Small intestine (tissue), 7 donors: ENCODE data around the gene BTBD6. TPM values are rescaled to one million over a fixed set of nuclear protein-coding genes. Genes with fewer than 3 reads are reported as not detected.
"Not testable (repeated sequence)": the region's sequence is repeated elsewhere in the genome, so short reads cannot be mapped to it uniquely, and the experiment has no call there.

Source experiments
- DNase-seq, 2 donors: peaks; one replicate each; pipeline versions ENCODE4 v3.0.0 to v3.0.0-alpha.2; 2013
- FAIRE-seq: peaks from 2 replicates; lab custom pipeline; 2012; peaks lifted over from hg19 to GRCh38; lab: Jason Lieb, UNC
- H3K27ac ChIP-seq, 3 donors: one replicate each; pipeline ENCODE4 v1.5.1; 2013; ENCODE audit warnings: low read length in 2 of 3, mild to moderate bottlenecking in 2 of 3, control low read depth in 1 of 3, inconsistent platforms in 1 of 3, low read depth in 1 of 3, moderate library complexity in 1 of 3
- H3K27me3 ChIP-seq, 3 donors: one replicate each; pipeline ENCODE4 v1.6.1; 2013; ENCODE audit warnings: low read length in 3 of 3, inconsistent platforms in 1 of 3; ENCODE audit not compliant: control insufficient read depth in 3 of 3, insufficient read depth in 3 of 3
- H3K36me3 ChIP-seq, 3 donors: one replicate each; pipeline ENCODE4 v1.6.1; 2013; ENCODE audit warnings: low read length in 3 of 3, inconsistent platforms in 1 of 3, low read depth in 1 of 3, mild to moderate bottlenecking in 1 of 3, moderate library complexity in 1 of 3; ENCODE audit not compliant: control insufficient read depth in 3 of 3, insufficient read depth in 2 of 3
- H3K4me1 ChIP-seq, 3 donors: one replicate each; pipeline ENCODE4 v1.6.1; 2013; ENCODE audit warnings: low read length in 2 of 3, inconsistent platforms in 1 of 3, low read depth in 1 of 3, mild to moderate bottlenecking in 1 of 3, moderate library complexity in 1 of 3; ENCODE audit not compliant: control insufficient read depth in 3 of 3, insufficient read depth in 2 of 3
- H3K4me3 ChIP-seq, 3 donors: one replicate each; pipeline ENCODE4 v1.5.1; 2013; ENCODE audit warnings: low read length in 3 of 3, control low read depth in 1 of 3, inconsistent platforms in 1 of 3, low read depth in 1 of 3, mild to moderate bottlenecking in 1 of 3, moderate library complexity in 1 of 3
- H3K9me3 ChIP-seq, 2 donors: one replicate each; pipeline ENCODE4 v1.6.1; 2013; ENCODE audit warnings: low read depth in 1 of 2, low read length in 1 of 2; ENCODE audit not compliant: control insufficient read depth in 2 of 2, insufficient read depth in 1 of 2
- WGBS, 3 donors: extraction: QIAGEN DNeasy Blood & Tissue Kit; methylation state at CpG; one replicate each; pipeline ENCODE4 v1.1.7; 2013; 5-methylcytosine and 5-hydroxymethylcytosine counted together
- polyA plus RNA-seq, 4 donors: library from polyadenylated mRNA; stranded (reverse) in 3 of 4; unstranded in 1 of 4; fragments of 200-250 nt in 3 of 4; fragments of 120-200 nt in 1 of 4; gene quantifications; one replicate each; pipeline versions ENCODE4 v1.2.1 to v1.2.3, GENCODE V29; 2013
- donor health status: healthy with polysubstance abuse.
- donor health status: control.
- donor health status: control.
- donor health status: Bipolar disorder and iron deficiency.
- donor health status: healthy.

The BTBD6 gene
- polyA plus RNA-seq, 4 donors, result 35.4 to 84.1 (median 49.8) TPM

DNA sequence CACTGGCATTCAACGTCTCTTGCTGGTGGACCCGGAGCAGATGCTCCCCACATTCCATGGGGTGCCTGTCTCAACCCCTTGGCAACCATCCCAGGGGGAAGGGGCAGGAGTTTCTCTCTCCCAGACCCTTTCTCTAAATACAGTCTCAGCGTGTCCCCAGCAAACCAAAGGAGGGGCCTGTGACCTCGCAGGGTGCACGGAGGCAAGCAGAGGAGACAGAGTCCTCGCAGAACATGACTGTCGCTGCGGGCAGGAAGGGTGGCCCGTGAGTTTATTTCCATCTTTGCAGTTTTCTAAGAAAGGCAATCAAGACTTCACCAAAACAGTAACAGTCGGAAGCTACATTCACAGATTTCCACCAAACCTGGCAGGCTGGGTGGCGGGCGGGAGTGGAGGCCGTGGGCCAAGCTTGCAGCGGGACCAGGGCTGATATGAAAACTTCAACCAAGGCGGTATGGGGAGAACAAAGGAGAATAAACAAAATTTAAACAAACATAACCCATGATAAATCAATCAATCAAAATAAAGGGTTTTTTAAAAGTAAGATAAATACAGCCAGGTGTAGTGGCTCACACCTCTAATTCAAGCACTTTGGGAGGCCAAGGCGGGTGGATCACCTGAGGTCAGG is 33.9 kb downstream of the BTBD6 start:
- FAIRE-seq (no peak), DNase-seq (no peak)
- Histone ChIP-seq H3K36me3 (peaks cover 0 to 44% (median 2%) of the 10 kb centered on the region in 3 donors), H3K4me1 (no peaks in the 10 kb centered on the region), H3K4me3 (no peak overlapping the region), H3K27ac (no peak overlapping the region), H3K27me3 (no peaks in the 10 kb centered on the region), H3K9me3 (no peaks in the 10 kb centered on the region)
- 72 to 74% (median 72%) methylated on average over 16 of the region's 16 CpGs for WGBS, 3 donors

DNA sequence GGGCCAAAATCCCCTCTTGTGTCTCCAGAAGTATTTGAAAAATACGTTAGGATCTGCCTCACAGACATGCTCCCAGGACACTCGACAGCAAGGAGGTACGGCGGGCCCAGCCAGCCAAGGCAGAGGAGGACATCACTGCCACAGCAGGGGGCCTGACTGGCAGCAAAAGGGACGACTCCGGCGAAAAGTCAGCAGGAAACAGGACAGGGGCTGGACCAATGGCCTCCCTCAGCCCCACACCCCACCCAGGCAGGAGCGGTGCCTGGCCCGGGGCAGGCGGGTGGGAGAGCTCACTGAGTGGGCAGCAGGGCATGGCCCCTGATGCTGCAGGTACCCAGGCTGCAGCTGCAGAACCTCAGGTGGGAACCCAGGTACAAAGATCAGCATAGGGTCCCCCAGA is 34.7 kb downstream of the BTBD6 start:
- WGBS, 3 donors, result 84 to 97% (median 93%) methylated on average over 8 to 10 of the region's 10 CpGs
- Histone ChIP-seq H3K27me3 (no peaks in the 10 kb centered on the region), H3K9me3 (no peaks in the 10 kb centered on the region), H3K4me3 (no peak overlapping the region), H3K4me1 (no peaks in the 10 kb centered on the region), H3K27ac (no peak overlapping the region), H3K36me3 (peaks cover 0 to 44% (median 2%) of the 10 kb centered on the region in 3 donors)
- FAIRE-seq (no peak), DNase-seq (no peak)

DNA sequence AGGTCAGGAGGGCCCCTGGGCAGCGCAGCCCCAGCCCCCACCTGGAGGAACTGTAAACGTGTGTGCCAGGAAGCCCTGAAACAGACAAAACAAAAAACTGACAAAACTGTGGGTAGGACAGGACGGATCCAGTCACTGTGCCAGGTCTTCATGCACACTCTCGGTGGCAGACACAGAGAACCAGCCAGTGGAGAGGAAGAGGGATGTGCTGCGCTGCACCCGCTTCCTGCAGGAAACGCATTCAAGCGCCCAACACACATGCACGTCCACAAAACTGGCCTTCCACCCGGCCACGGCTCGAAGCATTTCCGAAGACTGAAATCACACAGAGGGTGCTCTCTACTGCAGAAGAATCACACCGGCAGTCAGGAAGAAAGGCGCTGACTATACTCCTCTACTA is 35.6 kb downstream of the BTBD6 start:
- FAIRE-seq, result no peak
- Histone ChIP-seq H3K9me3 (no peaks in the 10 kb centered on the region), H3K27me3 (no peaks in the 10 kb centered on the region), H3K36me3 (peaks cover 0 to 44% (median 2%) of the 10 kb centered on the region in 3 donors), H3K4me3 (no peak overlapping the region), H3K4me1 (no peaks in the 10 kb centered on the region), H3K27ac (no peak overlapping the region)
- DNase-seq, result no peak
- WGBS, 3 donors, result 67 to 86% (median 77%) methylated on average over 15 of the region's 15 CpGs

DNA sequence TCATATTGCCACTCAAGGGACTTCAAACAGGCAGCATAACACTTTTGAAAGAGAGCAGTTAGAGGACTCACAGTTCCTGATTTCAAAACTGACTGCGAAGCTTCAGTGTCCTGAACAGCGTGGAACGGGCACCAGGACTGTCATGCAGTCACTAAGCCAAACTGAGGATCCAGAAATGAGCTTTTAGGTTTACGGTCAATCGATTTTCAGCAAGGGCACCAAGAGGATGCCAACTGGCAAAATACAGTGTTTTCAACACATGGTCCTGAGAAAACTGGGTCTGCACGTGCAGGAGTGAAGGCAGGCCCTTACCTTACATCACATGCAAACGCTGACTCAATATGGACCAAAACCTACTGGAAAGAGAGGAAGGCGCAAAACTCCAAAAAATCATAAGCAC is 36.8 kb downstream of the BTBD6 start:
- Histone ChIP-seq H3K9me3 (no peaks in the 10 kb centered on the region), H3K4me3 (no peak overlapping the region), H3K4me1 (no peaks in the 10 kb centered on the region), H3K27ac (no peak overlapping the region), H3K27me3 (no peaks in the 10 kb centered on the region), H3K36me3 (peaks cover 0 to 38% (median 2%) of the 10 kb centered on the region in 3 donors)
- 90 to 94% (median 94%) methylated on average over 8 of the region's 8 CpGs for WGBS, 3 donors
- no peak for DNase-seq
- no peak for FAIRE-seq

DNA sequence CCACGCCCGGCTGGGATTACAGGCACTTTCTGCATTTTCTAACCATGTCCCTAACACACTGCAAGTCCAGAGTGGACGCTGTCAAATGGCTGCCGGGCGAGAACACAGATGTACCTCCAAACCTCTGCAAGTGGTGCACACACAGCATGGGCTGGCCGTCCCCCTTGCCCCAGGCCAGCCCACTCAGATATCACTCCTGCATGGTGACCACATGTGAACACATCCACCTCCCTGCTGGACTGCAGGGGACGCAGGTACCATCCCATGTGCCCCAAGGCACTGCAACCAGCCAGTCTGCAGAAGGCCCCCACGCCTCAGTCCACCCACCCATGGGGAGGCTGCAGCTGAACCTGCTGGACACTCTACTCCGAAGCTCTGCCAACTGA is 38.4 kb downstream of the BTBD6 start:
- no peaks in the 10 kb centered on the region for H3K9me3 ChIP-seq
- FAIRE-seq (no peak), DNase-seq (no peak)
- H3K27me3 ChIP-seq, result no peaks in the 10 kb centered on the region
- H3K4me1 ChIP-seq, result peaks cover 0 to 4% (median 0%) of the 10 kb centered on the region in 3 donors
- 91 to 96% (median 94%) methylated on average over 9 of the region's 9 CpGs for WGBS, 3 donors
- H3K36me3 ChIP-seq, result peaks cover 0 to 29% (median 2%) of the 10 kb centered on the region in 3 donors
- no peak overlapping the region for H3K4me3 ChIP-seq
- no peak overlapping the region for H3K27ac ChIP-seq

DNA sequence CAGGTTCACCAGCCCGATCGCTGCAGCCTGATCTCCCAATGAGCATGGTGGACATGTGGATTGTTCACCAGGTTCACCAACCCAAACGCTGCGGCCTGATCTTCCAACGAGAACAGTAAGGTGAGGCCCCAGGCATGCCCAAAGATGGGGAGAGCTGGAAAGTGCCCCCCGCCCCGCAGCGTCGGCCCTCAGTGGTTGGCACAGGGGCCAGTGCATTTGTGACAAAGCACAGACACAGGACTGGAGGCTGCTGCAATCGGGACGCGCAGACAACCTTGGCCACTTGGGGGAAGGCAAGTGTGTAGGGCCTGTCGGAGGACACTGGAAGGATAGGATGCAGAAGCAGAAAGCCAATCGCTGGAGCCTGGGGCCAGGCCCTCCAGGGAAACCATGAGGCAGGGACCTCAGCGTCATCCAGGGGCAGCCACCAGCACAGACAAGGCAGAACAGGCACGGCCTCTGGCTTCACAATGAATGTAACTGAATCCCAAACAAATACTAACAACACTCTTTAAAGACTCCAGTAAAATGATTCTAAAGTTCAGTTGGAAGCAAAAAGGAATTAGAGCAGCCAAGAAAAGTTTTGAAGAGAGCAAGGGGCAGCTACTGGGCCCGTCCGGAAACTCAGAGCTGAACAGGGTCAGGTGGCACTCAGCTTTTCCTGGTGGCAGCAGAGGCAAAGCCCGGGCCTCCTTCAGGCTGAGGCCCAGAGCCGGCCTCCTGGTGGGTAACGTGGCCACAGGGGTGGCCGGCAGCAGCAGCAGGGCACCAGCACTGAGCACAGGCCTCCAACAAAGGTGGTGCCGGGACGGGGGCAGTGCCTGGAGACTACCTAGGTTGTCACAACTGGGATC is 39.1 kb downstream of the BTBD6 start:
- Histone ChIP-seq H3K27ac (no peak overlapping the region), H3K9me3 (no peaks in the 10 kb centered on the region), H3K4me3 (no peak overlapping the region), H3K4me1 (peaks cover 0 to 4% (median 0%) of the 10 kb centered on the region in 3 donors), H3K27me3 (no peaks in the 10 kb centered on the region), H3K36me3 (peaks cover 0 to 24% (median 2%) of the 10 kb centered on the region in 3 donors)
- no peak for FAIRE-seq
- 66 to 87% (median 75%) methylated on average over 24 of the region's 24 CpGs for WGBS, 3 donors
- DNase-seq, result no peak

DNA sequence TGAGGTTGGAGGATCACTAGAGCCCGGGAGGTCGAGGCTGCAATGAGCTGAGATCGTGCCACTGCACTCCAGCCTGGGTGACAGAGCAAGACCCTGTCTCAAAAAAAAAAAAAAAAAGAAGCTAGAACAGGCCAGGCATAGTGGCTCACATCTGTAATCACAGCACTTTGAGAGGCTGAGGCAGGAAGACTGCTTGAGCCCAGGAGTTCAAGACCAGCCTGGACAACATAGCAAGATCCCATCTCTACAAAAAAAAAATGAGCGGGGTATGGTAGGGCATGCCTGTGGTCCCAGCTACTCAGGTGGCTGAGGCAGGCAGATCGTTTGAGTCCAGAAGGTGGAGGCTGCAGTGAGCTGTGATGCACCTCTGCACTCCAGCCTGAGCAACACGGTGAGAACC is 40.6 kb downstream of the BTBD6 start:
- not testable (repeated sequence) for DNase-seq, H3K27ac ChIP-seq, H3K4me1 ChIP-seq, H3K9me3 ChIP-seq, FAIRE-seq, H3K4me3 ChIP-seq, H3K27me3 ChIP-seq
- 86 to 89% (median 87%) methylated on average over 6 of the region's 6 CpGs for WGBS, 3 donors
- H3K36me3 ChIP-seq, result peaks cover 0 to 22% (median 2%) of the 10 kb centered on the region in 3 donors

DNA sequence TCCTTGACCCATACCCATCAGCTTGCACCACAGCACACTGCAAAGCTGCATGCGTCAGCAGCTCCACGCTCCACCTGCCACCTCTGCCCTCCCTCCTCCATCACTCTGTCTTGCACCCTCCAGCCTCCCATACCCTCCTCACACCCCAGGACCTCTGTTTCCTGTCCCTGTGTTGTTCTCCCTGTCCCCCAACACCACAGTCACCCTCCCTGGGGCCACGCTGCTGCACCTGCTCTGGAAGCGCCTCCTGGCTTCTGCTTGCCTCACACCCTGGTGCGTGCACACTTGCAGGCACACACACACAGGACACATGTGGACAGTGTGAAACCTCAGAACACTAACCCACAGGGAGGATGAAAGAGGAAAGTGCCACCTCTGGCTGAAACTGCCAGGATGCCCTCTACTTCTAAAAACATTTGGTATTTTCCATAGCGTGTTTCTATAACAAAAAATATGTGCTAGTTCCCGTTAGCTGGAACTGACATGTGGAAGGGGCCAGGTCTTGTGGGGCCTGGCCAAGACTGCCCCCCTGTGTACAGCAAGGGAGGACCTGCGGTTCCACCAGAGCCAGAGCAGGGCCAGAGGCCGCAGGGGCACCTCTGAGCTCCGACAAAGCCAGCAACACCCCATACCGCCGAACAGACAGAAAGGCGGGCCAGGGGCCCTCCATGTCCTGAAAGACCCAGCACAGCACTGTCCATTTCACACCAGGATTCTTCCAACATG is 42.5 kb downstream of the BTBD6 start:
- FAIRE-seq, result no peak
- Histone ChIP-seq H3K36me3 (peaks cover 0 to 13% (median 0%) of the 10 kb centered on the region in 3 donors), H3K4me1 (peaks cover 0 to 4% (median 0%) of the 10 kb centered on the region in 3 donors), H3K4me3 (no peak overlapping the region), H3K9me3 (no peaks in the 10 kb centered on the region), H3K27ac (no peak overlapping the region), H3K27me3 (no peaks in the 10 kb centered on the region)
- 76 to 81% (median 81%) methylated on average over 13 of the region's 13 CpGs for WGBS, 3 donors
- DNase-seq, result no peak
